Smooth muscle cell of the coronary artery (primary cell): ENCODE data around the gene KPNA6. TPM values are rescaled to one million over a fixed set of nuclear protein-coding genes. Genes with fewer than 3 reads are reported as not detected.

Source experiments
- total RNA-seq: library from RNA; depleted of rRNA; stranded (reverse); fragments of >200 nt; gene quantifications from 2 replicates; pipeline ENCODE4 v1.2.3, GENCODE V29; 2014; ENCODE audit warnings: low replicate concordance

The KPNA6 gene
- total RNA-seq, result 16.3 and 25.6 TPM in 2 replicates

GRCh38 chr1:32107742-32108661, at the start of gene KPNA6:
KPNA6 (plus strand) TSS chr1:32108056; CDS start chr1:32108131, 75 bp downstream.

GRCh38 chr1:32072622-32073298, 35.1 kb upstream of the KPNA6 start, which contains the start of gene TMEM39B:
TMEM39B (plus strand) TSS chr1:32072939; CDS start chr1:32073048, 109 bp downstream.

GRCh38 chr1:32179443-32180185, 71.8 kb downstream of the KPNA6 start, which contains the start of gene TXLNA:
TXLNA (plus strand) TSS chr1:32179675; CDS start chr1:32180346, 671 bp downstream.

DNA sequence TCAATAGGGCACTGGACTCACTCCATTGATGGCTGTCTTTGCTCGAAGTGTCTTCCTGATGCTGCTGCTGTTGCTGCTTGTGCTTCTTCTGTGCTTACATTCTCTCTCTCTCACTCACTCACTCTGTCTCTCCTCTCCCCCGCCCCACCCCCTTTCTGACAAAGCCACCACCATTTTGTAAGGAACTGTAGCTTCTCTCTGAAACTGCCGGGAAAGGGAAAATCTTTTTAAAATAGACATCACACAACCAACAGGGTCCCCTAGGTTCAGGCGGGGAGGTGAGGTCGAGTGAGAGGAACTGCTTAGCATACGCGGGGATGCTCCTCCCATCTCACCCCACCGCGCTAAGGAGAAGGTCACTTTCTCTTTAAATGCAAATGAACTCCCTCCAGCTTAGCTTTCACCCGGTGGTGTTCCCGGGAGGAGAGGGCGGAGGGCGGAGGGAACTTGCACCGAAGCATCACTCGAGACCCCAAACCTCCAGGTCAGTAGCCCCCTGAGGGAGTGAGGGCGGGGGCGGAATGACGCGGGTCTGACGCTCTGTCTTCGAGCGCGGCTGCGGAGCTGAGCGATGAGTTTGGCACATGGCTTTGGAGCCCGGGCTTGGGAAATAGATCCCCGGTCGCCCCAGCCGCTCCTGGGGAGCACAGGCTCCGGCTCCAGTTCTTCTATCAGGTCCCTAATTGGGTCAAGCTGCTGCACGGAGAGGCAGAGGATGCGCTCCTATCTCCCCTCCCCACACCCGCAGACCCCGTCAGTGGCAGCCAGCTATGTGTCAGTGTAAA, 92.6 kb downstream of the KPNA6 start, which contains the start of gene CCDC28B:
TSS of gene CCDC28B (plus strand) at position 370 of the 785 bp plus-strand sequence. CDS start 1,341 bp downstream, outside the sequence.

DNA sequence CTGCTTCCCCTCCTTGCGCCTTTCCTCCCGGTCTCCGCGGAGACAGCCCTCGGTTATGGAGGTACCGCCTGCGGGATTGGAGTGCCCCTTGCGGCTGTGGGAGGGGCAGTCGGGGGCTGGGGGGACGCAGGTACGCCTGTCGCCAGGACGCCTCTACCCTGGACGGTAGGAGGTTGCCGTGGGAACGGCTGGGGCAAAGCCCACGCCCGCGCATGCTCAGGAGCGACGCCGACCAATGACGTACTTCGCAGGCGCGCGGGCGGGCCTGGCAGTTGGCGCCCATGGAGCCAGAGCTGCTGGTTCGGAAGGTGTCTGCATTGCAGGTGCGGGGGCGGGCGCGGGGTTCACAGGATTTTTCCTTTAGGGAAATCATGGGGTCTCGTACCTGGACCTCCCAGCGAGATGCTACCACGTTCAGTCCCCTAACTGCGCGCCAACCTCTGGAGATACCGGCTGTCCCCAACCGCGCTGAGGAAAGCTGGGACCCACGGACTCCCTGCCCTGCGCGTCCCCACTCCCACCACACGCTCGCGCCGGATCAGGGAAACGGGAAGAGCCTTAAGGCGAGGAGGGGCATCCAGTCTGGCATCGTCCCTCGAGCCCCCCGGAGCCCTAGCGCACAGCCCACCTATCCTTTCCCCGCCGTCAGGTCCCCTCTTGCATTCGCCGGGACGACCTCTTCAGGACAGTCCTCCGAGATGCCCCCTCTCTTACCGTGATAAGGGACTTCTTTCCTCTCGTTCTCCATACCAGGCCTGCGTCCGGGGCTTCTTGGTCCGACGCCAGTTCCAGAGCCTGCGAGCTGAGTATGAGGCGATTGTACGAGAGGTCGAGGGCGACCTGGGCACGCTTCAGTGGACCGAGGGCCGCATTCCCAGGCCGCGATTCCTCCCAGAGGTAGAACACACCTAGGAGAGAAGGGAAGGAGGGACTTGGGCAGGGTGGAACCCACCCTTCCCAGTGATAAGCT, 97.8 kb downstream of the KPNA6 start, which contains the start of gene IQCC:
TSS of gene IQCC (plus strand) at position 271 of the 970 bp plus-strand sequence. CDS start at position 282, 11 bp downstream.

GRCh38 chr1:32208891-32209328, 101.1 kb downstream of the KPNA6 start, which contains the start of gene DCDC2B:
DCDC2B (plus strand) TSS chr1:32209089; CDS start chr1:32209094, 5 bp downstream.

DNA sequence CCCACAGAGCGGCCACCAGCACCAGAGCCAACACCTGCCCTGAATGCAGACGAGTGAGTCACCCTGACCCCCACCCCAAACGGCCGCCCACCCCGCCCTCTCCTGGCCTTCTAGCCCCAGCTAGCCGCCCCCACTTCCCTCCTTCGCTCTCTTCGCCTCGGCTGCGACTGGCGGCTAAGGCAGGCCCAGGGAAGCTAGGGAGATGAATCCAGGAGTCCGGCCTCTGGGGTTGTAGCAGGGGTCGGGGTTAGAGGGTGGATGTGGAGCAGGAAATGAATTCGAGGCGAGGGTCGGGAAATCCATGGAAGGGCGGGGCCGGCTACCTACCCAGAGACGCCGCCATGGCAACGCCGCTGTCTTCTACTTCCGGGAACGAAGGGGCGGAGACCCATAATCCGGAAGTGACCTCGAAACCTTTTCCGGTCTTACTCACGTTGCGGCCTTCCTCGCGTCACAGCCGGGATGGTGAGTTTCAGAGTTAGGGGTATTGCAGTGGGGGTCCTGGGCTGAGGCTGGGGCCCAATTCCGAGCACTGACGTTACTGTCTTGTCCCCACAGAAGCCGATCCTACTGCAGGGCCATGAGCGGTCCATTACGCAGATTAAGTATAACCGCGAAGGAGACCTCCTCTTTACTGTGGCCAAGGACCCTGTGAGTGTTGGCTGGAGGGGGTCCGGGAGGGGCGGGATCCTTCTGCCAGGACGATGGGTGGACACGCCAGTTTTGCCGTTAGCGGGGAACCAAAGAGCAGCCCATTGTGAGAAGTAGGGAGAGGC, 114.3 kb downstream of the KPNA6 start, which contains the start of the genes EIF3I and TMEM234:
TSS of gene EIF3I (plus strand) at position 428 of the 776 bp plus-strand sequence. CDS start at position 463, 35 bp downstream.
TSS of gene TMEM234 (minus strand) at position 374 of the 776 bp plus-strand sequence. CDS start at position 343, 31 bp downstream.

Other genes starting within 250 kb of the KPNA6 start
- gene PTP4A2, start 169.7 kb upstream of the KPNA6 start, total RNA-seq, result 305 and 492 TPM in 2 replicates
- gene KHDRBS1, start 94.2 kb upstream of the KPNA6 start, total RNA-seq, result 16.7 and 50.6 TPM in 2 replicates
- gene TMEM39B, start 35.1 kb upstream of the KPNA6 start, total RNA-seq, result 6.1 and 7.2 TPM in 2 replicates
- gene TXLNA, start 71.6 kb downstream of the KPNA6 start, total RNA-seq, result 57.8 and 69.2 TPM in 2 replicates
- 8.2 and 33.6 TPM in 2 replicates for gene CCDC28B, start 92.5 kb downstream of the KPNA6 start, total RNA-seq
- 1.3 and 1.6 TPM in 2 replicates for gene IQCC, start 97.6 kb downstream of the KPNA6 start, total RNA-seq
- not detected in 2 replicates for gene DCDC2B, start 101.0 kb downstream of the KPNA6 start, total RNA-seq
- gene TMEM234, start 114.3 kb downstream of the KPNA6 start, total RNA-seq, result 14.0 and 14.6 TPM in 2 replicates
- gene EIF3I, start 114.4 kb downstream of the KPNA6 start, total RNA-seq, result 412 and 639 TPM in 2 replicates
- 1.6 and 2.7 TPM in 2 replicates for gene FAM167B, start 139.2 kb downstream of the KPNA6 start, total RNA-seq
- gene LCK, start 143.2 kb downstream of the KPNA6 start, total RNA-seq, result not detected in 2 replicates
- 71.0 and 91.6 TPM in 2 replicates for gene HDAC1, start 184.0 kb downstream of the KPNA6 start, total RNA-seq
- gene MARCKSL1, start 228.2 kb downstream of the KPNA6 start, total RNA-seq, result 13.3 and 54.2 TPM in 2 replicates